GM13977 (cell line): ENCODE data around the gene TAF4.

Experiments used
- DNase-seq: peaks from one replicate; pipeline ENCODE4 v3.0.0; 2012; ENCODE audit warnings: low spot score
- in situ Hi-C: fragments of 300-500 bp; cut with MboI; formaldehyde crosslinking; loops from one replicate; pipeline ENCODE4 v1.12.0; 2022; ENCODE audit warnings: low sequenced_read_pairs, low pct_unique_long_range_greater_than_20kb, mixed read lengths, inconsistent platforms; ENCODE audit not compliant: unreplicated experiment
- TF ChIP-seq, protein P1 (sequence below): IDR thresholded peaks from 2 replicates; pipeline ENCODE4 v1.5.1; 2012; ENCODE audit warnings: mild to moderate bottlenecking, control low read depth; ENCODE audit not compliant: insufficient read depth; ENCODE audit errors: extremely low read depth, missing control alignments

TAF4 gene

DNA sequence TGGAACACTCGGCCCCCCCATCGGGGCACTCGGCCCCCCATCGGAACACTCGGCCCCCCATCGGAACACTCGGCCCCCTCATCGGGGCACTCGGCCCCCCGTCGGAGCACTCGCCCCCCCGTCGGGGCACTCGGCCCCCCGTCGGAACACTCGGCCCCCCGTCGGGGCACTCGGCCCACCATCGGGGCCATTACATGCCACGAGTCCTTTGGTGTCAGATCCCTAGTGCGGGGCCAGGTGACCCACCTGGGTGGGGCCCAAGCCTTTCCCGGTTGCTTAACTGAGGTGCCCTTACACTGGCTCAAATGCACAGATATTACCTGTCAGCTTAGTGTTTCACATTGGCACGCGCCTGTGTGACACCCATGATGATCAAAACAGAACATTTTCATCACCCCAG is 95.9 kb downstream of the TAF4 start:
- in situ Hi-C loops, result no loop called here
- TF ChIP-seq, protein P1, sequence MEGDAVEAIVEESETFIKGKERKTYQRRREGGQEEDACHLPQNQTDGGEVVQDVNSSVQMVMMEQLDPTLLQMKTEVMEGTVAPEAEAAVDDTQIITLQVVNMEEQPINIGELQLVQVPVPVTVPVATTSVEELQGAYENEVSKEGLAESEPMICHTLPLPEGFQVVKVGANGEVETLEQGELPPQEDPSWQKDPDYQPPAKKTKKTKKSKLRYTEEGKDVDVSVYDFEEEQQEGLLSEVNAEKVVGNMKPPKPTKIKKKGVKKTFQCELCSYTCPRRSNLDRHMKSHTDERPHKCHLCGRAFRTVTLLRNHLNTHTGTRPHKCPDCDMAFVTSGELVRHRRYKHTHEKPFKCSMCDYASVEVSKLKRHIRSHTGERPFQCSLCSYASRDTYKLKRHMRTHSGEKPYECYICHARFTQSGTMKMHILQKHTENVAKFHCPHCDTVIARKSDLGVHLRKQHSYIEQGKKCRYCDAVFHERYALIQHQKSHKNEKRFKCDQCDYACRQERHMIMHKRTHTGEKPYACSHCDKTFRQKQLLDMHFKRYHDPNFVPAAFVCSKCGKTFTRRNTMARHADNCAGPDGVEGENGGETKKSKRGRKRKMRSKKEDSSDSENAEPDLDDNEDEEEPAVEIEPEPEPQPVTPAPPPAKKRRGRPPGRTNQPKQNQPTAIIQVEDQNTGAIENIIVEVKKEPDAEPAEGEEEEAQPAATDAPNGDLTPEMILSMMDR, result no peak
- DNase-seq, result no peak

DNA sequence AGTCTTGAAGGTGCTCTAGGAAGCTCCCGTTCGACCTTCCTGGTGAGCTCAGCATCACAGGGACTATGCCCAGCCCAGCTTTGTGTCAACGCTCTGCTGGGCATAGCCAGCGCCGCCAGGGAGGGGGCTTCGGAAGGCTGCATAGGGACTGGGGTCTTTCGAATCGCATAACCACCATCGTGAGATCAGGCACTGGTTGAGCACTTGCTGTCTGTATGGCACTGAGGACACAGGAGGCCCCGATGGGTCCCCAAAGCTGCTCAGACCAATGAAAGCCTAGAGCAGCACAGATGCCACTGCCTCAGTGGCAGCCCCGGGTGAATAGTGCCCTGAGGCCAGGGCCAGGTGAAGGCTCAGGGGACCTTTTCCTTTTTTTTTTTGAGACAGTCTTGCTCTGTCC is 96.7 kb downstream of the TAF4 start:
- TF ChIP-seq, protein P1, result no peak
- DNase-seq, result no peak
- in situ Hi-C loops, result no loop called here

DNA sequence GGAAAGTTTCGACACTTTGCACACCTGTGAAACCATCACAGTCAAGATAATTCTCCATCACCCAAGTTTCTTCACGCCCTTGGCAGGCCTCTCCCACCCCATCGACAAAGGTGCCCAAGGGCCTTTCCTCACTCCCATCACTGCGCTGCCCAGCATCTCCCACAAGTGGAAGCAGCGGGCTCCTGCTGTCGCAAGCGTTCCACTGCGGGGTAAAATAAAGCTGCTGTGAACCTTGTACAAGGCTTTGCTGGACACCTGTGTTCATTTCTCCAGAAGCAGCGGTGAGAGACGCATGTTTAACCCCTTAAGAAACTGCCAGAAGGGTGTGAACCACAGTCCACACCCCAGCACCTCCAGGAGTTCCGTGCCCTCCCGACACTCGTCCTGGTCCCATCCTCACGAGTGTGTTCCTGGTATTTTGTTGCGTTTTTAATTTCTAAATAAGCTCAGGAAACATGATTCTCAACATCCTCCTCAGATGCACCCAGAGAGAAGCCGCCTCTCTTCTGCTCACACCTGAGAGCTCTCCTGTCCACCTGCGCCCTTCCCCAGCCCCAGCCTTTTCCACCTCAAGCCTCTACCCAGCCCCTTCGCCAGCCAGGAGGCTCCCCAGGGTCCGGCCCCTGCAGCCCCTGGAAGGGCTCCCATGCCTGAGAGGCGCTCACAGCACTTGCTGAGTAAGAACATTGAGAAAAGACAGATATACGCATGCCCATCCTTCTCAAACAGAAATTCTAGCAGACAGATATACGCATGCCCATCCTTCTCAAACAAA is 97.5 kb downstream of the TAF4 start:
- TF ChIP-seq, protein P1, result no peak
- in situ Hi-C loops, result no loop called here

DNA sequence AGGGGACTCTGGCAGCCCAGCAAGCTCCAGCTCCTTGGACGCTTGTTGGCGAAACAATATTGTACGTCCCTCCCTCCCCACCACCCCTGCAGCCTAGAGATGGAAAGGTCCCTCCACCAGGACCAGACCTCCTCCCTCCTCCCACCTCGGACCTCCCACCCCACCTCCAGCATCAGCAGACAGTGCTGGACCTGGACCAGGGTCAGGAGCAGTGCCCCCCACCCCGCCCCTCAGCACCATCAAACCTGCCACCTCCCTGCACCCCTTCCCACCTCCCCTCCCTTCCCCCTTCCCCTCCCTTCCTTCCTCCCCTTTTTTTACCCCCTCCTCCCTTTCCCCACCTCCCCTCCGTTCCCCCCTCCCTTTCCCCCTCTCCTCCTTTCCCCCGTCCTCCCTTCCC is 98.4 kb downstream of the TAF4 start:
- TF ChIP-seq, protein P1, result no peak
- in situ Hi-C loops, result no loop called here
- no peak for DNase-seq

More for the DNA sequence above, 97.5 kb downstream of the TAF4 start:
- no peak for DNase-seq

DNA sequence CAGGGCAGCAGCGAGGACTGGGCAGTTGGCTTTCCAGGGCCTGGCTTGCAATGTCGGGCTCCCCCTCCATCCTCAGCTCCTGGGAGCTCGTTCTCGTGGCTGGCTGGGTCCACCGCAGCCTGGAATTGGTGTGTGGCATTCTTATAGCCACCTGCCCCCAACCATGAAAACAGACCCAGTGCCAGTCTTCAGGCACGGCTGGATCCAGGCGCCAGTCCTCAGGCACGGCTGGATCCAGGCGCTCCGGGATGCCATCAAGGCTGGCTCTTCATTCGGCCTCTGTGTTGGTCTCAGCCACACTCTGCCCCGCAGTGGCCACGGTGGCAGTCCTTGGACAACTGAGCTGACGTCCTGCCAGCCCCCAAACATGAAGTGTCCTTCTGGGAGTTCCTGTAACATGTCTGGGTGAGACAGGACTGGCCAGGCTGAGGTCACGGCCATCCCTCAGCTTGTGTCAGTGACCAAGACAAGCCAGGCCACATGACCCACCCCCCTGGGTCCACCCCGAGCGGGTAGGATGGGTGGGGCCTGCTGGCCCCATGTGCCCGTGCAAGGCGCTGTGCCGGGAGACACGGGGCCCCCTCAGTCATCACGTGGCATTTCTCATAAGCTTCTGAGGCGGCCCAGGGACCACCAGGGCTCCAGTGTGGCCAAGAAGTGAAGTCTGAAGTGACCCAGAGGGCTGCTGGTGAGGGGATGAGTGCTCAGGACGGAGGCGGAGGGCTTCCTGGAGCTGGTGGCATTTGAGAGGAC is 99.0 kb downstream of the TAF4 start:
- in situ Hi-C loops, result no loop called here
- no peak for DNase-seq
- TF ChIP-seq, protein P1, result no peak

DNA sequence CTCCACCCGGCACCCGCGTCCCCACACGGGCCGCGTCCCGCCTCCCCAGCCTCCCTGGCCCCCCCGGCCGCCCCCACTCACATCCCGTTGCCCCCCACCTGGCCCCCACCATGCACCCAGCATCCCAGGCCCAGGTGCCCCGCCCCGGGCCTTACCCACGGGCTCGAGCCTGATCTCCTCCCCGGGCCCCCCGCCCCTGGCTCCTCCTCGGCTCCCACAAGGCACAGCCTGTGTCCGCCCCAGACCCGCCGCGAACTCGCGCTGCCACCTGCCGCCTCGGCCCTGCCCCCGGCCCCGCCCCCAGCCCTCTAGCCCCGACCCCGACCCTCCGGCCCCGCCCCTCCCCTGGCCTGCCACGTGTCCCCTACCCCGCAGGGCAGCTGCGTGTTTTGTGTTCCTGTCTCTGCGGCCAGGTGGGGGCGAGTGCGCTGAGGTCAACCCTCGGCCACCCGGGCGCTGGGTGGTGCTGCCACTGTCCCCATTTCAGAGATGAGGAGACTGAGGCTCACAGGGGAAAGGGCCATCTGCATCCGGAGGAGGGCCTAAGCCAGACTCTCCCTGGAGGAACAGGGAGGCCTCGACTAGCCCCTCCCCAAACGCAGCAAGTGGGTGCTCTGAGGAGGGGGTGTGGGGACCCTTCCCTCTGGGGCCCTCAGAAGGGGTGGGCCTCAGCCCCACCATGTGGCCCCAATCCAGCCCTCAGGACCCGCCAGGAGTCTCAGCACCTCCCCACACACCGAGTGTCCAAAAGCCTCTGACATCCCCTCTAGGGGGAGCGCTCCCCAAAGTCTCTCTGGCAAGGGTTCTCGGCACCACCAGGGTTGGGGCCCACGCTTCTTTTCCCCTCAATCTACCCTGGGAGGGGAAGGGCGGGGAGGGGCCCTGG is 99.8 kb downstream of the TAF4 start:
- TF ChIP-seq, protein P1, result no peak
- DNase-seq, result no peak
- in situ Hi-C loops, result no loop called here
